Measurements from ENCODE around the gene AMH. TPM values are rescaled to one million over a fixed set of nuclear protein-coding genes. Genes with fewer than 3 reads are reported as not detected.

The AMH gene
- total and polyA plus RNA-seq, 8 donors, result 0.45 to 2.0 (median 0.86) TPM; not detected in 2

GRCh38 chr19:2275588-2276428 lies 26.7 kb downstream of the AMH start:
- TF ChIP-seq CTCF (IDR thresholded peaks at IDR 0.05), result no peak
- no peak for TF ChIP-seq POLR2A (IDR thresholded peaks at IDR 0.05)
- TF ChIP-seq POLR2AphosphoS5 (IDR thresholded peaks at IDR 0.05), result peak in 1 of 3 donors; percentile 2
- no peak for TF ChIP-seq EP300 (IDR thresholded peaks at IDR 0.05)
- intact Hi-C loops (cut with DNase I; ENCODE audit: low total_unique reads), result no loop called here
- WGBS, 5 donors, result 43 to 53% (median 46%) methylated on average over 30 to 74 of the region's 74 CpGs
- Histone ChIP-seq H3K4me3 (peak overlapping the region in 2 of 4 donors; percentile 2 to 32), H3K9me3 (no peaks in the 10 kb centered on the region), H3K27me3 (no peaks in the 10 kb centered on the region), H3K36me3 (peaks cover 13 to 40% (median 37%) of the 10 kb centered on the region in 4 donors), H3K27ac (peak overlapping the region; percentile 8 to 56 (median 48)), H3K4me1 (peaks cover 48 to 81% (median 57%) of the 10 kb centered on the region in 4 donors)
- peak in 1 of 2 donors; percentile 63 for DNase-seq

DNA sequence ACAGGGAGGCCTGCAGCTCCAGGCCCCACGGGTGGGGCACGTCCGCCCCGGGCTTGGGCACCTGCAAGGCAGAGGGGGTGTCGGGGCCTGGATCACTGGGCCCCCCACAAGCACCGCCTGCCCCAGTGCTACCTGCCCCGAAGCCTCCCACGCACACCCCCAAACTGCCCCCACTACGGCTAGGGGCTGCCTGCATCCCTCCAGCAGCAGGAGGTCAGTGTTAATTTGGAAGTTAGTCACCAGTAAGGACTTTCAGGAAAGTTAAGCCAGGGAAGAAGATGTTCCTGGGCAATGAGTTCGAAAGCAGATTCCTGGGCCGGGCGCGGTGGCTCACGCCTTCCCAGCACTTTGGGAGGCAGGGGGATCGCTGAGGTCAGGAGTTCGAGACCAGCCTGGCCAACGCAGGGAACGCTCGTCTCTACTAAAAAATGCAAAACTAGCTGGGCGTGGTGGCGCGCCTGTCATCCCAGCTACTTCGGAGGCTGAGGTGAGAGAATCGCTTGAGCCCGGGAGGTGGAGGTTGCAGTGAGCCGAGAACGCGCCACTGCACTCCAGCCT lies 27.4 kb downstream of the AMH start:
- Histone ChIP-seq H3K27me3 (peaks cover 0 to under 1% (median under 1%) of the 10 kb centered on the region in 3 donors), H3K27ac (peak overlapping the region in 4 of 5 donors; percentile 36 to 50 (median 48)), H3K36me3 (peaks cover 13 to 36% (median 33%) of the 10 kb centered on the region in 4 donors), H3K9me3 (no peaks in the 10 kb centered on the region), H3K4me3 (peak overlapping the region in 1 of 4 donors; percentile 32), H3K4me1 (peaks cover 43 to 78% (median 51%) of the 10 kb centered on the region in 4 donors)
- intact Hi-C loops (cut with DNase I; ENCODE audit: low total_unique reads), result no loop called here
- WGBS, 5 donors, result 82 to 94% (median 87%) methylated on average over 19 to 28 of the region's 28 CpGs
- DNase-seq, result no peak
- no peak for TF ChIP-seq POLR2A (IDR thresholded peaks at IDR 0.05)
- no peak for TF ChIP-seq CTCF (IDR thresholded peaks at IDR 0.05)
- TF ChIP-seq POLR2AphosphoS5 (IDR thresholded peaks at IDR 0.05), result no peak
- no peak for TF ChIP-seq EP300 (IDR thresholded peaks at IDR 0.05)

DNA sequence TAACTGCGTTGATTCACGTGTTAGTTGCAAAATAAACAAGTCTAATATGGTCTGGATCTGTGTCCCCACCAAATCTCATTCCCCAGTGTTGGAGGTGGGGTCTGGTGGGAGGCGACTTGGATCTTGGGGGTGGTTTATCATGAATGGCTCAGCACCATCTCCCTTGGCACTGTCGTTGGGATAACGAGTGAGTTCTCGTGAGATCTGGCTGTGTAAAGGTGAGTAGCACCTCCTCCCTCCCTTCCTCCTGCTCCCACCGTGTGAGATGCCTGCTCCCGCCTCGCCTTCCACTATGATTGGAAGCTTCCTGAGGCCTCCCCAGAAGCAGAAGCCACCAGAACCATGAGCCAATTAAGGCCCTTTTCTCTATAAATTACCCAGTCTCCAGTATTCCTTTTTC lies 28.0 kb downstream of the AMH start:
- Histone ChIP-seq H3K27me3 (peaks cover 0 to 7% (median 7%) of the 10 kb centered on the region in 3 donors), H3K4me3 (no peak overlapping the region), H3K36me3 (peaks cover 7 to 30% (median 27%) of the 10 kb centered on the region in 4 donors), H3K27ac (no peak overlapping the region), H3K4me1 (peaks cover 41 to 78% (median 51%) of the 10 kb centered on the region in 4 donors), H3K9me3 (no peaks in the 10 kb centered on the region)
- intact Hi-C loops (cut with DNase I; ENCODE audit: low total_unique reads), result no loop called here
- WGBS, 5 donors, result 78 to 83% (median 79%) methylated on average over 6 to 9 of the region's 9 CpGs
- TF ChIP-seq POLR2AphosphoS5 (IDR thresholded peaks at IDR 0.05) (no peak), EP300 (IDR thresholded peaks at IDR 0.05) (no peak), CTCF (IDR thresholded peaks at IDR 0.05) (no peak), POLR2A (IDR thresholded peaks at IDR 0.05) (no peak)
- no peak for DNase-seq

DNA sequence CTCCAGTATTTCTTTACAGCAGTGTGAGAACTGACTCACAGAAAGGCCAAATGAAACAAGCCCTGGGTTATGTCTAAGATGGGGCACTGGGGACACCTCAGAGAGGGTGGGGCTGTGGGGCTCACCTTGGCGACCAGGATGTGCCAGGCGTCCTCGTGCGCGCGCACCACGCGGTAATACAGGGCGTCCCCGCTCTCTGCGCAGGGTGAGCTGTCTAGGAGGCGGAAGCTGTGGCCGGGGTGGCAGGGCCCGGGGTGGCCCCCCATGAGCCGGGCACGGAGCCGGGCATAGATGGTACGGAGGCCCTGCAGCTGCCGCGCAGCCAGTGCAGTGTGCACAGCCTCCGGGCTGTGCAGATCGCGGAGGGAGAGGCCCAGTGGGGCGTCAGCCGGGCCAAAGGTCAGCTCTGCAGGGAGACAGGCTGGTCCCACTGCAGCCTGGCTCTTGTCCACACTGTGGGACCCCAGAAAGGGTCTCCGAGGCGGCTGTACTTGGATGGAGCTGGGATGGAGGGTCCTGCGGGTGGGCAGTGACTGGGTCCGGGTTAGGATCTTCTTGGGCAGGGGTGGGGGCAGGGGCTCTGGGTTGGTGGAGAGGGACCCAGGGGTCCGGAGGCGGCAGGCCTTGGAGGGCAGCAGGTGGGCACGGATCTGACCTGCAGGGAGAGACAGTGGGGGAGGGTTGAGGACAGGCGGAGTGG lies 29.5 kb downstream of the AMH start:
- intact Hi-C loops (cut with DNase I; ENCODE audit: low total_unique reads), result no loop called here
- Histone ChIP-seq H3K4me1 (peaks cover 33 to 76% (median 46%) of the 10 kb centered on the region in 4 donors), H3K4me3 (no peak overlapping the region), H3K9me3 (no peaks in the 10 kb centered on the region), H3K27me3 (peaks cover 0 to 18% (median 12%) of the 10 kb centered on the region in 3 donors), H3K27ac (no peak overlapping the region), H3K36me3 (peaks cover 0 to 18% (median 15%) of the 10 kb centered on the region in 4 donors)
- no peak for DNase-seq
- no peak for TF ChIP-seq POLR2A (IDR thresholded peaks at IDR 0.05)
- no peak for TF ChIP-seq POLR2AphosphoS5 (IDR thresholded peaks at IDR 0.05)
- TF ChIP-seq CTCF (IDR thresholded peaks at IDR 0.05), result no peak
- TF ChIP-seq EP300 (IDR thresholded peaks at IDR 0.05), result no peak
- 79 to 86% (median 84%) methylated on average over 21 to 33 of the region's 33 CpGs for WGBS, 5 donors

Data from stomach (tissue), 9 donors.